GM18526 (cell line): ENCODE measurements around the gene QKI.

Source experiments
- POLR2A ChIP-seq: IDR thresholded peaks from 3 replicates; pipeline ENCODE4 v1.6.1; 2011; ENCODE audit not compliant: insufficient read length; ENCODE audit errors: extremely low read depth

Gene QKI

DNA sequence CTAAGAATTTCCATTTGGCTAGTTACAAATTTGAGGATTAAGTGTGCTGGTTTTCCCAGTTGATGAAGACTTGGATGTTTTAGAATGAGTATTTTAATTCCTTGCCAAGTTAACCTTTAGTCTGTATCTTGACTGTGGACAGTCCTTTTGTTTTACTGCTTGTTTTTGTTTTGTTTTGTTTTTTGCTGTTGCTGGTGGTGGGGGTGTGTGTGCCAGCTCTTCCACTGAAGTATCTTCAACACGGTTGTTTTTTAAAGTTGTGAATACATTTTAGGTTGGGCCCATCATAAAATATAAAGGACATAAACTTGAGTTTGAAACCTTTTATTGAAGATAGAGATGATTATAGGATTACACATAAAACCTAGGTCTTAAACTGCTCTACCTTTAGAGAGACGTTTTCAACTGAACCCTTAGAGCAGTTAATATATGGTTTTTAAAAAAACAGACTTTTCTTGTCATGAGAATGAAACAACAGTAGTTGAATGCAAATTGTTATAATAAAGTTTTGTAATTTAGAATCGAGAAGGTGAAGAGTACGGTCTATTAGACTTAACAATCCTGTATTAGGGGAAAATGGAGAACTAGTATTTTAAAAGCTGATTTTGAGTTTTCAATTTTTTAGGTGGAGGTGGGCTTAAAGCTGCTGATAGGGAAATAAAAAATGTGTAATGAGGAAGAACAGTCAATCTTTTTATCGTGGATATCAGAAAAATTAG, 4.0 kb downstream of the QKI start:
- TF ChIP-seq POLR2A = no peak

GRCh38 chr6:163419413-163420288, 5.1 kb downstream of the QKI start:
- no peak for TF ChIP-seq POLR2A

- TF ChIP-seq POLR2A = no peak
These were observed 5.7 kb downstream of the QKI start for GRCh38 chr6:163420289-163420614.

- TF ChIP-seq POLR2A = no peak
These were observed 8.0 kb downstream of the QKI start for GRCh38 chr6:163422550-163422949.

GRCh38 chr6:163423696-163424095, 9.2 kb downstream of the QKI start:
- no peak for TF ChIP-seq POLR2A

- no peak for TF ChIP-seq POLR2A
These were observed 13.2 kb downstream of the QKI start for GRCh38 chr6:163427498-163428254.

GRCh38 chr6:163428373-163428772, 13.9 kb downstream of the QKI start:
- no peak for TF ChIP-seq POLR2A

DNA sequence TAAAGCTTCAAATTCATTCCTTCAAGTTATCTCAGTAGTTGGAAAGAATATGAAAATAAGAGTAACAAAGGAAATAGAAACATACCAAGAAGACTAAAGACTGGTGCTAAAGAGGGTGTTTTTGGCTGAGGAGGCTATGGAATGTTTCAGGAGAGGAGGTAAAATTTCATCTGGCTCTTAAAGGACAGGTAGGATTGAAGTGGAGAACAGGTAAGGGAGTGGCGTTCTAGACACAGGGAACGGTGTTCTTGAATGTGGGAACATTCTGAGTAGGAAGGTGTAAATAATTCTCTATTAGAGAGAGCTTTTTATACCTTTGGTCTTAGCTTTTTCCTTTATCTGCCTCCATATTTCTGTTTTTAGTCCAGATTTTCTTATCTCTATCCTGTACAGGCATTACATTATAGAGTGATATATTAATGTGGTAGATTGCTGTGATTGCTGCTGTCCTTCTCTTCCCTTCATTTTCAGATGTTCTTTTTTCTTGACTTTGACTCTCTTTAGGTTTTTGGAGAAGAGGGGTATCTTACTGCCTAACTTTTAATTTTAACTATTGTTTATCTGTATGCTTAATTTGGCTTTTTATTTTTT, 15.4 kb downstream of the QKI start:
- no peak for TF ChIP-seq POLR2A

- TF ChIP-seq POLR2A = no peak
These were observed 17.8 kb downstream of the QKI start for GRCh38 chr6:163432300-163432699.

GRCh38 chr6:163435023-163435422, 20.5 kb downstream of the QKI start:
- no peak for TF ChIP-seq POLR2A

DNA sequence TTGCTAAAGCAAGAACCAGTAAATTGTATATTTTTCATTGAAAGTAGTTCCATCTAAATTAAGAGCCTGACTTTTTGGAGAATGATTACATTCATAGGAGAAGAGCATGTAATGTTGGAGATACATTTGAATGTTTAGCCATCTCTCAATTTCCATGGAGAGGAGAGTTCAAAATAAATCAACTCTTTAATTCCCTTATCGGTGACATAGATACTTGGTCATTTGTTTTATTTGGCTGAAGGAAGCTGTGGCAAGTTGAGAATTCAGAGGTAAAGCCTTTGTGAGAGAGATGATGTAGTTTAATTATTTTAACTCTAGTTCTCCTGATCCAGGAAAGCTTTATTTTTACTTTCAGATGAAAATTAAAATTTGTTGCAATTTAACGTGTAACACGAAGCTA, 22.3 kb downstream of the QKI start:
- TF ChIP-seq POLR2A = no peak

DNA sequence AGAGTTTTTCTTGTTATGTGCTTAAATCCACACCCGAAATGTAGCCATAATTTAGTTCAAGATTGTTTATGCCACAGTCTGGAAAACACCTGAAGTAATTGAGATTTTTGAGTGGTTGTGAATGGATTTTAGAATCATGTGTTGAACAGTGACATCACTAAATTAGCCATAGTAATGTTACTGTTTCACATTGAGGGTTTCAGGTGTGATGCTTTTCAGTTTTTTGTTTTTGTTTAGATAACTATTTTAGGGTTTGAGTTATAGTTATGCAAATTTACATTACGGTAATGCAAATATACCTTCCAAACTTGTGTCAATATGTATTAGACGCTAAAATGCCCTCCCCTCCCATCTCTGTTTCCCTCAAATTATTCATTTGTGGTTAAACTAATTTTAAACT, 22.9 kb downstream of the QKI start:
- no peak for TF ChIP-seq POLR2A

GRCh38 chr6:163438298-163438939, 23.9 kb downstream of the QKI start:
- no peak for TF ChIP-seq POLR2A

GRCh38 chr6:163438940-163439335, 24.4 kb downstream of the QKI start:
- no peak for TF ChIP-seq POLR2A

GRCh38 chr6:163439997-163440396, 25.5 kb downstream of the QKI start:
- no peak for TF ChIP-seq POLR2A
